GM06990 (cell line): Measurements from ENCODE around the gene DROSHA.

Source experiments
- DNase-seq: peaks from one replicate; pipeline ENCODE4 v3.0.0-alpha.2; 2011; ENCODE audit not compliant: insufficient read length; ENCODE audit errors: extremely low read depth
- H3K27me3 ChIP-seq: replicated peaks from 2 replicates; pipeline ENCODE4 v1.6.0; 2011; ENCODE audit warnings: low read length; ENCODE audit not compliant: control insufficient read depth, insufficient read depth
- H3K36me3 ChIP-seq: 2 replicates; pipeline ENCODE4 v1.5.1; 2011; ENCODE audit warnings: low read length; ENCODE audit not compliant: control insufficient read depth, insufficient read depth
- H3K4me3 ChIP-seq: replicated peaks from 2 replicates; pipeline ENCODE4 v1.5.1; 2011; ENCODE audit warnings: low read depth, mild to moderate bottlenecking, control low read depth, low read length
- CTCF ChIP-seq: IDR thresholded peaks from 2 replicates; pipeline ENCODE4 v1.5.1; 2011; ENCODE audit warnings: low read length, control low read depth, mild to moderate bottlenecking, inconsistent platforms; ENCODE audit not compliant: insufficient read depth, poor library complexity, severe bottlenecking

Gene DROSHA

GRCh38 chr5:31361234-31361633 lies 170.7 kb downstream of the DROSHA start:
- Histone ChIP-seq H3K27me3 (no peaks in the 10 kb centered on the region), H3K36me3 (no peaks in the 10 kb centered on the region), H3K4me3 (no peak overlapping the region)
- TF ChIP-seq CTCF = no peak
- DNase-seq = no peak

GRCh38 chr5:31359839-31360238 lies 172.1 kb downstream of the DROSHA start:
- DNase-seq = no peak

GRCh38 chr5:31357038-31357437 lies 174.9 kb downstream of the DROSHA start:
- no peak for DNase-seq
- Histone ChIP-seq H3K36me3 (no peaks in the 10 kb centered on the region), H3K27me3 (no peaks in the 10 kb centered on the region), H3K4me3 (no peak overlapping the region)
- TF ChIP-seq CTCF = no peak

More at GRCh38 chr5:31359839-31360238, 172.1 kb downstream of the DROSHA start:
- Histone ChIP-seq H3K27me3 (no peaks in the 10 kb centered on the region), H3K36me3 (no peaks in the 10 kb centered on the region), H3K4me3 (no peak overlapping the region)
- TF ChIP-seq CTCF = no peak

- no peak for TF ChIP-seq CTCF
- no peak for DNase-seq
- H3K4me3 ChIP-seq = no peak overlapping the region
- no peaks in the 10 kb centered on the region for H3K27me3 ChIP-seq
- H3K36me3 ChIP-seq = no peaks in the 10 kb centered on the region
Observed at GRCh38 chr5:31355337-31355736, 176.6 kb downstream of the DROSHA start.
